ENCODE data around the gene MCC. TPM values are rescaled to one million over a fixed set of nuclear protein-coding genes. Genes with fewer than 3 reads are reported as not detected.
"Not testable (repeated sequence)": the region's sequence is repeated elsewhere in the genome, so short reads cannot be mapped to it uniquely, and the experiment has no call there.

The MCC gene
- total RNA-seq, 2 experiments from 2014 or later: 0.25 TPM; not detected in 1

GRCh38 chr5:113405530-113405929 is 82.7 kb downstream of the MCC start:
- H3K79me2 ChIP-seq (ENCODE audit: insufficient read depth, low read depth, low read length): no peaks in the 10 kb centered on the region
- no peaks in the 10 kb centered on the region for H3K4me1 ChIP-seq (ENCODE audit: insufficient read depth, low read length, poor library complexity, severe bottlenecking)
- TF ChIP-seq, protein P1, sequence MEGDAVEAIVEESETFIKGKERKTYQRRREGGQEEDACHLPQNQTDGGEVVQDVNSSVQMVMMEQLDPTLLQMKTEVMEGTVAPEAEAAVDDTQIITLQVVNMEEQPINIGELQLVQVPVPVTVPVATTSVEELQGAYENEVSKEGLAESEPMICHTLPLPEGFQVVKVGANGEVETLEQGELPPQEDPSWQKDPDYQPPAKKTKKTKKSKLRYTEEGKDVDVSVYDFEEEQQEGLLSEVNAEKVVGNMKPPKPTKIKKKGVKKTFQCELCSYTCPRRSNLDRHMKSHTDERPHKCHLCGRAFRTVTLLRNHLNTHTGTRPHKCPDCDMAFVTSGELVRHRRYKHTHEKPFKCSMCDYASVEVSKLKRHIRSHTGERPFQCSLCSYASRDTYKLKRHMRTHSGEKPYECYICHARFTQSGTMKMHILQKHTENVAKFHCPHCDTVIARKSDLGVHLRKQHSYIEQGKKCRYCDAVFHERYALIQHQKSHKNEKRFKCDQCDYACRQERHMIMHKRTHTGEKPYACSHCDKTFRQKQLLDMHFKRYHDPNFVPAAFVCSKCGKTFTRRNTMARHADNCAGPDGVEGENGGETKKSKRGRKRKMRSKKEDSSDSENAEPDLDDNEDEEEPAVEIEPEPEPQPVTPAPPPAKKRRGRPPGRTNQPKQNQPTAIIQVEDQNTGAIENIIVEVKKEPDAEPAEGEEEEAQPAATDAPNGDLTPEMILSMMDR (conservative IDR thresholded peaks at IDR 0.05; ENCODE audit: low read length): no peak
- no peak for TF ChIP-seq EZH2phosphoT487 (IDR thresholded peaks at IDR 0.05; ENCODE audit: borderline replicate concordance, low read depth, low read length)
- POLR2A ChIA-PET: no interaction called here
- no peak overlapping the region for H3K4me2 ChIP-seq (ENCODE audit: low read length)
- no peak overlapping the region for H3K4me3 ChIP-seq (ENCODE audit: low read depth, low read length, poor library complexity, severe bottlenecking)
- intact Hi-C loops (cut with micrococcal nuclease; ENCODE audit: unreplicated experiment): no loop called here
- DNase-seq (ENCODE audit: low spot score): no peak
- no peaks in the 10 kb centered on the region for H3K36me3 ChIP-seq (ENCODE audit: insufficient read depth, low read length)
- H3K9me3 ChIP-seq (ENCODE audit: low read length): no peaks in the 10 kb centered on the region
- CTCF ChIA-PET (ENCODE audit: unreplicated experiment): no interaction called here
- BruUV-seq (replicated peaks): no TSS peak
- H3K9me2 ChIP-seq (ENCODE audit: insufficient read depth, low read length): no peaks in the 10 kb centered on the region
- H3K27ac ChIP-seq (ENCODE audit: low read depth, low read length, poor library complexity, severe bottlenecking): no peak overlapping the region
- no peaks in the 10 kb centered on the region for H4K20me1 ChIP-seq (ENCODE audit: insufficient read depth, low read length)
- no peak overlapping the region for H2AFZ ChIP-seq (ENCODE audit: low read length)

DNA sequence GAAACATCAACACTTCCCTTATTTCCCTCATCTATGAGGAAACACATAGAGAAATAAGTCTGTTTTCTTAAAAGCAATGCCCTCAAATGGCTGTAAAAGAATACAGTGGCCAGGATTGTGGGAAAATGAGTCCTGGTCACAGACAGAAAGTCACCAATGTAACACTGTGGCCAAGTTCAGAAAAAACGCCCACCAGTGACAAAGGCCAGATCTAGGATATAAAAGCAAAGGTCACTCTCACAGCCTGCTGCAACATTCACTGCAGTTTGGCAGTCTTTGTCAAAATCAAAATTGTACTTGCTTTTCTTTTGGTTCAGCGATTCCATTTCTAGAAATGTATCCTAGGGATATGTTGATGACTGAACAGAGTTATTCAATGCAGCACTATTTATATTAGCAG is 84.0 kb downstream of the MCC start:
- intact Hi-C loops (cut with micrococcal nuclease; ENCODE audit: unreplicated experiment): no loop called here
- no peak for DNase-seq (ENCODE audit: low spot score)
- no peak overlapping the region for H3K4me2 ChIP-seq (ENCODE audit: low read length)
- H3K4me3 ChIP-seq (ENCODE audit: low read depth, low read length, poor library complexity, severe bottlenecking): no peak overlapping the region
- no TSS peak for BruUV-seq (replicated peaks)
- no peaks in the 10 kb centered on the region for H3K79me2 ChIP-seq (ENCODE audit: insufficient read depth, low read depth, low read length)
- H3K27ac ChIP-seq (ENCODE audit: low read depth, low read length, poor library complexity, severe bottlenecking): no peak overlapping the region
- no peaks in the 10 kb centered on the region for H3K9me3 ChIP-seq (ENCODE audit: low read length)
- CTCF ChIA-PET (ENCODE audit: unreplicated experiment): no interaction called here
- no peak overlapping the region for H2AFZ ChIP-seq (ENCODE audit: low read length)
- TF ChIP-seq EZH2phosphoT487 (IDR thresholded peaks at IDR 0.05; ENCODE audit: borderline replicate concordance, low read depth, low read length): no peak
- TF ChIP-seq, protein P1 (conservative IDR thresholded peaks at IDR 0.05; ENCODE audit: low read length): no peak
- H3K4me1 ChIP-seq (ENCODE audit: insufficient read depth, low read length, poor library complexity, severe bottlenecking): no peaks in the 10 kb centered on the region
- H4K20me1 ChIP-seq (ENCODE audit: insufficient read depth, low read length): no peaks in the 10 kb centered on the region
- no peaks in the 10 kb centered on the region for H3K9me2 ChIP-seq (ENCODE audit: insufficient read depth, low read length)
- POLR2A ChIA-PET: interaction anchor here (0.9 kb wide), 1 partner anchor 8 kb away, joined by 3 read pairs; no protein-coding TSS in a partner anchor
- H3K36me3 ChIP-seq (ENCODE audit: insufficient read depth, low read length): no peaks in the 10 kb centered on the region

DNA sequence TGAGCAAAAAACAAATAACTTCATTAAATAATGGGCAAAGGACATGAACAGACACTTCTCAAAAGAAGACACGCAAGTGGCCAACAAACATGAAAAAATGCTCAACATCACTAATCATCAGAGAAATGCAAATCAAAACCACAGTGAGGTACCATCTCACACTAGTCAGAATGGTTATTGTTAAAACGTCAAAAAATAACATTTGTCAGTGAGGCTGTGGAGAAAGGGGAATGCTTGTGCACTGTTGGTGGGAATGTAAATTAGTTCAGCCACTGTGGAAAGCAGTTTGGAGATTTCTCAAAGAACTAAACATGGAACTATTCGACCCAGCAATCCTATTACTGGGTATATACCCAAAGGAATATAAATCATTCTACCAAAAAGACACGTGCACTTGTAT is 90.3 kb downstream of the MCC start:
- H3K9me2 ChIP-seq (ENCODE audit: insufficient read depth, low read length); BruUV-seq (replicated peaks); H3K36me3 ChIP-seq (ENCODE audit: insufficient read depth, low read length); CTCF ChIA-PET (ENCODE audit: unreplicated experiment); H3K9me3 ChIP-seq (ENCODE audit: low read length); H3K4me1 ChIP-seq (ENCODE audit: insufficient read depth, low read length, poor library complexity, severe bottlenecking); H3K4me3 ChIP-seq (ENCODE audit: low read depth, low read length, poor library complexity, severe bottlenecking); DNase-seq (ENCODE audit: low spot score); H3K4me2 ChIP-seq (ENCODE audit: low read length); intact Hi-C loops (cut with micrococcal nuclease; ENCODE audit: unreplicated experiment); H3K79me2 ChIP-seq (ENCODE audit: insufficient read depth, low read depth, low read length); H2AFZ ChIP-seq (ENCODE audit: low read length); H4K20me1 ChIP-seq (ENCODE audit: insufficient read depth, low read length); H3K27ac ChIP-seq (ENCODE audit: low read depth, low read length, poor library complexity, severe bottlenecking): not testable (repeated sequence)
- POLR2A ChIA-PET: interaction anchor here (0.5 to 1.6 kb wide), 7 partner anchors 10 to 611 kb away, joined by 3 to 6 read pairs (median 3); no protein-coding TSS in a partner anchor
